Activated naive CD8-positive, alpha-beta T cell treated with anti-CD3 and anti-CD28 coated beads, Interleukin-2, amount 50 U/mL, for 24 hours (primary cell): ENCODE measurements around the gene WDR26.
"Not testable (repeated sequence)": the region's sequence is repeated elsewhere in the genome, so short reads cannot be mapped to it uniquely, and the experiment has no call there.

Source experiments
- ATAC-seq: fragments of 150-1000 bp; cut with Tn5 transposase; one replicate; pipeline ENCODE4 v1.10.0; 2021
- DNase-seq: peaks from one replicate; pipeline ENCODE4 v3.0.0; 2021
- H3K27ac Mint-ChIP-seq: one replicate; pipeline ENCODE4 v1.8.0; 2021; ENCODE audit warnings: mild to moderate bottlenecking, mixed read lengths
- H3K27me3 Mint-ChIP-seq: one replicate; pipeline ENCODE4 v1.8.0; 2021; ENCODE audit warnings: mixed read lengths
- H3K36me3 Mint-ChIP-seq: one replicate; pipeline ENCODE4 v1.8.0; 2021; ENCODE audit warnings: low read depth, mixed read lengths
- H3K4me1 Mint-ChIP-seq: one replicate; pipeline ENCODE4 v1.8.0; 2021; ENCODE audit warnings: mixed read lengths
- H3K4me3 Mint-ChIP-seq: one replicate; pipeline ENCODE4 v1.8.0; 2021; ENCODE audit warnings: mild to moderate bottlenecking, moderate library complexity, mixed read lengths
- H3K9me3 Mint-ChIP-seq: one replicate; pipeline ENCODE4 v1.8.0; 2021; ENCODE audit warnings: mixed read lengths

The WDR26 gene

DNA sequence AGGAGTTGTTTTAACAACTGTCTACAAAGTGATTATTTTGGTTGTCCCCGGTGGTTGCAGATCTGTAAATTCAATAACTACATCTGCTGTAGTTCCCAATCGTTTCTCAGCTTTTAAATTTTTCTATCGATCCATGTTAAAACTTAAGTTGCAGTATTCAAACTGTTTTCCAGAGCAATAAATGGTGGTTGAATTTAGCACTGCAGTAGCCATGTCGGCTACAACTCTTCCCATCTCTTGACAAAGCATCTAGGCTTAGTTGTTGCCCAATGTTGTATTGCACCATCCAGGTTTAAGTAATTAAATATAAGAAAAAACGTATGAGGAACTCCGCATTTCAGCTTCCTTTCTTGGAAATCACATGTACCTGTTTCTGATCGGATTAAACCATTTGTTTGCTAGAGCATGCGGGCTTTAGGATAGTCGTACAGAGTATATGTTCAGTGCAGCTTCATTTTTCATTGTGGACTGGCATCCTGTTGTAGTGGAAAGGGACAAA, 76.9 kb downstream of the WDR26 start:
- H3K36me3 Mint-ChIP-seq: peaks cover 17% of the 10 kb centered on the region
- no peaks in the 10 kb centered on the region for H3K27me3 Mint-ChIP-seq
- ATAC-seq: no peak
- peak overlapping the region; percentile 67 for H3K27ac Mint-ChIP-seq
- peaks cover 60% of the 10 kb centered on the region for H3K4me1 Mint-ChIP-seq
- H3K9me3 Mint-ChIP-seq: no peaks in the 10 kb centered on the region
- no peak for DNase-seq
- peak overlapping the region; percentile 85 for H3K4me3 Mint-ChIP-seq

DNA sequence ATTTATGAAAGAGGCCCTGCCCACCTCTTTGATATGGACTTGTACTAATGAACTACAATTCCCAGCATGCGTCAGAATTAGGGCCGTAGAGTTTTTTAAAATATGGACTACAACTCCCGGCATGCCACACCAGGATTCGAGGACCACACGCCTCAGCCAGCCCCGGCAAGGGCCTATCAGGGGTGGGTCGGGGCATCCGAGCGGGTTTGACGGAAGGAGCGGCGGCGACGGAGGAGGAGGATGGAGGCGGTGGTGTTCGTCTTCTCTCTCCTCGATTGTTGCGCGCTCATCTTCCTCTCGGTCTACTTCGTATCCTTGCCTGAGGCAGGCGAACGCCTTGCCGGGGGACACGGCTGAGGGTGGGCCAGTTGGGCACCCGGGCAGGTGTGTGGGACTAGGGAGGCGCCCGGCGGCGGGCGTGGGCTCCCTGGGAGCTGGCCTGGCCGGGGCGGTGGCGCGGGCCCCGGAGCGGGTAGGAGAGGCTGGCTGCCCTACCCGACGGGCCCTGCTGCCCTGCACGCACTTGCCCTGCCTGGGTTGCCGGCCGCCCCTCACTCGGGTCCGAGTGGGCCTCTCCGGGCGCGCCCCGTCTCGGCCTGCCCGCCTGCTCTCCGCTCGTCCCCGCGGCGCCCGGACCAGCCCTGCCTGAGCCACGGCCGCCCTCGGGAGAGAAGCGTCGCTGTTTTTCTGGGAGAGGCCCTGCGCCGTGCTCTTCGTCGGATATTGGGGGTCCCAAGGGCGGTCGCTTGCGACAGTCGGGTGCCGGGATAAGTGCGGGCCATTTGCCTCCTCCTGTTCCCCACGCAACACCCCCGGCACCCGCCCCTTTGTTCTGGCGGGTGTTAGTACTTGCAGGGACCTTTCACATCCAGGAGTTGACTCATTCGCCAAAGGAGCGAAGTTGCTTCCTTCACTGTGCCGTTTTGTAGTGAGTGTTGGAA, 77.6 kb downstream of the WDR26 start, which contains the start of gene CNIH4:
Gene CNIH4 (plus strand): TSS at position 195 of the 941 bp plus-strand sequence. CDS start 46 bp downstream, at position 241.
- Mint-ChIP-seq H3K27ac (peak within 1 kb of the TSS; percentile 82), H3K9me3 (no peaks in the 10 kb centered on the region), H3K4me1 (peaks cover 55% of the 10 kb centered on the region), H3K4me3 (peak within 1 kb of the TSS; percentile 85), H3K36me3 (peaks cover 13% of the 10 kb centered on the region), H3K27me3 (no peaks in the 10 kb centered on the region)
- ATAC-seq: peak; percentile 98
- DNase-seq: peak; percentile 90

DNA sequence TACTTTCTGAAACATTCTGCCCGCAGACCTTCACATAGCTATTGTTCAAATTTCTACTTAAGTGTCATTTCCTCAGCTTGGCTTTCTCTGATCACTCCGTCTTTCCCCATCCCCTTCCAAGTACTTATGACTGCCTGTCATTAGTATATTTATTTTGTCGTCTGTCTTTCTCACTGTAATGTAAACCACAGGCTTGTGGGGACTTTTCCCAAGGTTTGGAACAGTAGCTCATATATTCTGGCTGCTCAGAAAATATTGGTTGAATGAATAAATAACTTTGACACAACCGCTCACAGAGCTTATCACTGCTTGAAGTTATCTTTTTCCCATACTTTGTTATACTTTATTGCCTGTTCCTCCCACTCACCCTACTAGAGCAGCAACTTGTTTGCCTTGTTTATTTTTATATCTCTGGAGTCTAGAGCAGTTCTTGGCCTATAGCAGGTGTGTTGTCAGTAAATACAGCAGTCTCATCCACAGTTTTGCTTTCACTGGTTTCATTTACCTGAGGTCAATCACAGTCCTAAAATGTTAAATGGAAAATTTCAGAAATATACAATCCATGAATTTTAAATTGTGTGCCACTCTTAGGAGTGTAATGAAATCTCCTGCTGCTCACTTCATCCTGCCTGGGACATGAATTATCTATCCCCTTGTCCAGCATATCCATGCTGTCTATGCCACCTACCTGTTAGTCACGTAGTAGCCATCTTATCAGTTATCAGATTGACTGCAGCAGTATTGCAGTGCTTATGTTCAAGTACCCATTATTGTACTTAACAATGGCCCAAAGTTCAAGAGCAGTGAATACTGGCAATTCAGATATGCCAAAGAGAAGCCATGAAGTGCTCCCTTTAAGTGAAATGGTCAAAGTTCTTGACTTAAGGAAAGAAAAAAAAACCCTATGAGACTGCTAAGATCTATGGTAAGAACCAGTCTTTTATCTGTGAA, 80.3 kb downstream of the WDR26 start:
- DNase-seq (no peak), ATAC-seq (no peak)
- peaks cover 33% of the 10 kb centered on the region for H3K4me1 Mint-ChIP-seq
- peaks cover 4% of the 10 kb centered on the region for H3K36me3 Mint-ChIP-seq
- H3K9me3 Mint-ChIP-seq: no peaks in the 10 kb centered on the region
- H3K27ac Mint-ChIP-seq: no peak overlapping the region
- no peaks in the 10 kb centered on the region for H3K27me3 Mint-ChIP-seq
- H3K4me3 Mint-ChIP-seq: no peak overlapping the region

DNA sequence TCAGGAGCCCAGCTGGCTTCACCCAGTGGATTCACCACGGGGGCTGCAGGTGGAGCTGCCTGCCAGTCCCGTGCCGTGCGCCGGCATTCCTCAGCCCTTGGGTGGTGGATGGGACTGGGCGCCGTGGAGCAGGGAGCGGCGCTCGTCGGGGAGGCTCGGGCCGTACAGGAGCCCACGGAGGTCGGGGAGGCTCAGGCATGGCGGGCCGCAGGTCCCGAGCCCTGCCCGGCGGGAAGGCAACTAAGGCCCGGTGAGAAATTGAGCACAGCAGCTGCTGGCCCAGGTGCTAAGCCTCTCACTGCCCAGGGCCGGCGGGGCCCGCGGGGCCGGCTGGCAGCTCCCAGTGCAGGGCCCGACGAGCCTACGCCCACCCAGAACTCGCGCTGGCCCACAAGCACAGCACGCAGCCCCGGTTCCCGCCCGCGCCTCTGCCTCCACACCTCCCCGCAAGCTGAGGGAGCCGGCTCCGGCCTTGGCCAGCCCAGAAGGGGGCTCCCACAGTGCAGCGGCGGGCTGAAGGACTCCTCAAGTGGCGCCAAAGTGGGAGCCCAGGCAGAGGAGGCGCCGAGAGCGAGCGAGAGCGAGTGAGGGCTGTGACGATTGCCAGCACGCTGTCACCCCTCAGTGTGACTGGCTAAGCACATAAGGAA, 82.0 kb downstream of the WDR26 start:
- not testable (repeated sequence) for H3K36me3 Mint-ChIP-seq, H3K9me3 Mint-ChIP-seq, DNase-seq, H3K4me3 Mint-ChIP-seq, ATAC-seq, H3K27ac Mint-ChIP-seq, H3K27me3 Mint-ChIP-seq
- H3K4me1 Mint-ChIP-seq: peaks cover 26% of the 10 kb centered on the region

DNA sequence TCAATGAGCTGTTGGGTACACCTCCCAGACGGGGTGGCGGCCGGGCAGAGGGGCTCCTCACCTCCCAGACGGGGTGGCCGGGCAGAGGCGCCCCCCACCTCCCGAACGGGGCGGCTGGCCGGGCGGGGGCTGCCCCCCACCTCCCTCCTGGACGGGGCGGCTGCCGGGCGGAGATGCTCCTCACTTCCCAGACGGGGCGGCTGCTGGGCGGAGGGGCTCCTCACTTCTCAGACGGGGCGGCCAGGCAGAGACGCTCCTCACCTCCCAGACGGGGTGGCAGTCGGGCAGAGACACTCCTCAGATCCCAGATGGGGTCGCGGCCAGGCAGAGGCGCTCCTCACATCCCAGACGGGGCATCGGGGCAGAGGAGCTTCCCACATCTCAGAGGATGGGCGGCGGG, 84.9 kb downstream of the WDR26 start:
- DNase-seq, H3K36me3 Mint-ChIP-seq, H3K27me3 Mint-ChIP-seq, H3K27ac Mint-ChIP-seq, H3K9me3 Mint-ChIP-seq, ATAC-seq, H3K4me3 Mint-ChIP-seq: not testable (repeated sequence)
- H3K4me1 Mint-ChIP-seq: peaks cover 24% of the 10 kb centered on the region

DNA sequence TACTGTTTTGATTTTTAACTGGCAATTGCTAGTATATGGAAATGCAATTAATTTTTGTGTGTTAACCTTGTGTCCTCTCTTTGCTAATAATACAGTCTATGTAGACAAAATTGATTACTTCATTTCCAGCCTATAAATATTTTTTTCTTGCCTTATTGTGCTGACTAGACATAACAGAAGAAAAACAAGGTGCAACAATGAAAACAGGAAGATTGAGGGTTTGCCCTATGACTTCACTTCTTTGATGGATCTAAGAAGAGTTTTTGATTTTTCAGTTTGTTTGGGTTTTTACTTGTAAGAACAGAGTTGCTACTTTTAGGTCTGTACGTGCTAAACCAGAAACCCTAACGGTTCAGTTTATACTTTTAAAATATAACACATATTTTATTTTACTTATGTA, 86.5 kb downstream of the WDR26 start:
- DNase-seq (no peak), ATAC-seq (no peak)
- H3K4me1 Mint-ChIP-seq: peaks cover 12% of the 10 kb centered on the region
- no peak overlapping the region for H3K27ac Mint-ChIP-seq
- peaks cover under 1% of the 10 kb centered on the region for H3K9me3 Mint-ChIP-seq
- H3K27me3 Mint-ChIP-seq: no peaks in the 10 kb centered on the region
- H3K4me3 Mint-ChIP-seq: no peak overlapping the region
- H3K36me3 Mint-ChIP-seq: peaks cover 3% of the 10 kb centered on the region

DNA sequence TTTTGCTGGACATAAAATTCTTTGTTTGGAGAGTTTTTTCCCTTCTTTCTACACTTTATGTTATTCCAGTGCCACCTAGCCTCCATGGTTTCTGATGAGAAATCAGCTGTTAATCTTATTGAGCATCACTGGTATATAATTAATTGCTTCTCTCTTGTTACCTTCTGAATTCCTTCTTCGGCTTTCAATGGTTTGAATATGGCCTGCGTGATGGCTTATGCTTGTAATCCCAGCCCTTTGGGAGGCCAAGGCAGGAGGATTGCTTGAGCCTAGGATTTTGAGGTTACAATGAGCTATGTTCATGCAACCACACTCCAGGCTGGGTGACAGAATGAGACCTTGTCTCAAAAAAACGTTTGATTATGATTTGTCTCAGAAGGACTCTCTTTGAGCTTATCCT, 90.9 kb downstream of the WDR26 start:
- Mint-ChIP-seq H3K9me3 (peaks cover 10% of the 10 kb centered on the region), H3K36me3 (peaks cover 4% of the 10 kb centered on the region), H3K27me3 (no peaks in the 10 kb centered on the region)

DNA sequence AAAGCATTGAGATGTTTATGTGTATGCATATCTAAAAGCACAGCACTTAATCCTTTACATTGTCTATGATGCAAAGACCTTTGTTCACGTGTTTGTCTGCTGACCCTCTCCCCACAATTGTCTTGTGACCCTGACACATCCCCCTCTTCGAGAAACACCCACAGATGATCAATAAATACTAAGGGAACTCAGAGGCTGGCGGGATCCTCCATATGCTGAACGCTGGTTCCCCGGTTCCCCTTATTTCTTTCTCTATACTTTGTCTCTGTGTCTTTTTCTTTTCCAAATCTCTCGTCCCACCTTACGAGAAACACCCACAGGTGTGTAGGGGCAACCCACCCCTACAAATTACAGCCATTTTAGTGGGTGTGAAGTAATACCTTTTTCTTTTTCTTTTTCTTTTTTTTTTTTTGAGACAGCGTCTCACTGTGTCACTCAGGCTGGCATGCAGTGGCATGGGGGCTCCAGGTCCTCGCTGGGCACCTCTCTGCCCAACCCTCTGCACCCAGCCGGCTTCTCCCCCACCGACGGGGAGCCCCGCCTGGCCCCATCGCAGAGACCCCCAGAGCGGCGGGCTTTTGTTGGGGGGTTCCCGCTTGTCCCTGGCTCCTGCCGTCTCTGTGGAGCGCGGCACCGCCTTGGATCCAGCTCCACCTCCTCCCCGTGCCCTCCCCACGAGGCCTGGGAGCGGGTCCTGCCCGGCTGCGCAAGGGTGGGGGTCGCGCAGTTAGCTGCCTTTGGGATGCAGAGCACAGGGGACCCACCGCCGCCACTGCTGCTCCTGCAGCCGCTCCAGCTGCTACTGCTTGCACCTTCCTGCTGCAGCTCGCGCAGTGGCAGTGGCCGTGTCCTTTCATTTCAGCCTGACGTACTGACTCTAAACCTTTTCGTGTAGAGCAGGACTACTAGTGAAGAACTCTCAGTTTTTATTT, 93.9 kb downstream of the WDR26 start:
- ATAC-seq: peak; percentile 80
- H3K4me1 Mint-ChIP-seq, H3K27me3 Mint-ChIP-seq, H3K27ac Mint-ChIP-seq, H3K36me3 Mint-ChIP-seq: not testable (repeated sequence)
- peak; percentile 33 for DNase-seq
- peaks cover 10% of the 10 kb centered on the region for H3K9me3 Mint-ChIP-seq
- peak overlapping the region; percentile 64 for H3K4me3 Mint-ChIP-seq

More for the DNA sequence above, 90.9 kb downstream of the WDR26 start:
- no peak for DNase-seq
- no peak overlapping the region for H3K4me3 Mint-ChIP-seq
- no peak overlapping the region for H3K27ac Mint-ChIP-seq
- peaks cover 12% of the 10 kb centered on the region for H3K4me1 Mint-ChIP-seq
- no peak for ATAC-seq

DNA sequence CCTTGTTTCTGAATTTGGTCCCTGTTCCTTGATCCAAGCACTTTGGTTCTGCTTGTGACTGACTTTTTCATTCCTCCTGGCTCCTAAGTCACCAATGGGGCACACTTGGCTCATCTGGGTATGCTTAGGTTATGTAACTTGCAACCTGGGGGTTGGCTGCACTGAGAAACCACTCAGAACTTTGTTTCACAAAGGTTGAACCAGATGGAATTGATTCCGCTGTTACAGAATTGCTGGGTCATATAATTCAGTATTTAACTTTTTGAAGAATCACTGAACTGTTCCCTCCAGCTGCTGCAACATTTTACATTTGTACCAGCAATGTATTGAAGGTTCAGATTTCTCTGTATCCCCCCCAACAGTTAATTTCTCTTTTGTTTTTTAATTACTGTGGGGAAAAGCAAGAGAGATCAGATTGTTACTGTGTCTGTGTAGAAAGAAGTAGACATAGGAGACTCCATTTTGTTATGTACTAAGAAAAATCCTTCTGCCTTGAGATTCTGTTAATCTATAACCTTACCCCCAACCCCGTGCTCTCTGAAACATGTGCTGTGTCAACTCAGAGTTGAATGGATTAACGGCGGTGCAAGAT, 95.1 kb downstream of the WDR26 start:
- peaks cover 10% of the 10 kb centered on the region for H3K9me3 Mint-ChIP-seq
- H3K27me3 Mint-ChIP-seq: no peaks in the 10 kb centered on the region
- peaks cover 4% of the 10 kb centered on the region for H3K36me3 Mint-ChIP-seq
- no peak overlapping the region for H3K4me3 Mint-ChIP-seq
- DNase-seq (no peak), ATAC-seq (no peak)
- H3K27ac Mint-ChIP-seq: no peak overlapping the region
- H3K4me1 Mint-ChIP-seq: peaks cover 9% of the 10 kb centered on the region

DNA sequence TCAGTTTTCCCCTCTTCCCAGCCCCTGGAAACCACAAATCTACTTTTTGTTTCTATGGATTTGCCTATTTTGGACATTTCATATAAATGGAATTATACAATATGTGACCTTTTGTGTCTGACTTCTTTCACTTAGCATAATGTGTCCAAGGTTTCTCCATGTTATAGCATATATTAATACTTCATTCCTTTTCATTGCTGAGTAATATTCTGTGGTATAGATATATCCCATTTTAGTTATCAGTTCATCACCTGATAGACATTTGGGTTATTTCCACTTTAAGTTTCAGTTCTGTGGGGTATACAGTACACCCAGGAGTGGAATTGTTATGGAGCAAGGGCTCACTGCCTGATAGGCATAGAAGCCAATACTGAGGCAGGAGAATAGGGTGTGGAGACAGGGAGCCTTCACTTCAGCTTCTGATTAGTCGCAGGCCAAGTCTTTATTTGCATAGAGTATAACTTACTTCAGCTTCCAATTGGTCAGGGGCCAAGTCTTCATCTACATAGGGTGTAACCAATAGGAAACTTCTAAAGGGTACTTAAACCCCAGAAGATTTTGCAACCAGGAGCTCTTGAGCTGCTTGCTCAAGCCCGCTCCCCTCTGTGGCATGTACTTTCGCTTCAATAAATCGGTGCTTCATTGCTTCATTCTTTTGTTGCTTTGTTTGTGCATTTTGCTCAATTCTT, 96.3 kb downstream of the WDR26 start:
- Mint-ChIP-seq H3K36me3 (peaks cover 2% of the 10 kb centered on the region), H3K4me3 (no peak overlapping the region), H3K27ac (no peak overlapping the region), H3K27me3 (no peaks in the 10 kb centered on the region), H3K9me3 (peaks cover 10% of the 10 kb centered on the region), H3K4me1 (peaks cover 22% of the 10 kb centered on the region)
- ATAC-seq: no peak
- DNase-seq: no peak
